GM12875 (cell line): Measurements from ENCODE around the gene HLA-E.
"Not testable (repeated sequence)": the region's sequence is repeated elsewhere in the genome, so short reads cannot be mapped to it uniquely, and the experiment has no call there.

ENCODE experiments used
- H3K4me3 ChIP-seq: one replicate; pipeline ENCODE4 v1.5.1; 2011; ENCODE audit warnings: low read depth, low read length, control low read depth
- CTCF ChIP-seq: IDR thresholded peaks from 2 replicates; pipeline ENCODE4 v1.5.1; 2011; ENCODE audit warnings: low read depth, mild to moderate bottlenecking, control low read depth, inconsistent platforms, low read length, moderate library complexity, borderline replicate concordance; ENCODE audit not compliant: insufficient read depth

HLA-E gene

GRCh38 chr6:30483677-30484279 is 5.5 kb upstream of the HLA-E start:
- TF ChIP-seq CTCF, result peak; percentile 36; the same call in 1 of the 2 replicates
- H3K4me3 ChIP-seq, result no peak overlapping the region

GRCh38 chr6:30485236-30485635 is 4.1 kb upstream of the HLA-E start:
- no peak overlapping the region for H3K4me3 ChIP-seq
- TF ChIP-seq CTCF, result no peak

GRCh38 chr6:30487926-30488325 is 1.4 kb upstream of the HLA-E start:
- no peak for TF ChIP-seq CTCF
- no peak overlapping the region for H3K4me3 ChIP-seq

- H3K4me3 ChIP-seq, result not testable (repeated sequence)
These were observed 620 bp upstream of the HLA-E start for GRCh38 chr6:30488697-30489080.

GRCh38 chr6:30490026-30490876 is 942 bp downstream of the HLA-E start:
- TF ChIP-seq CTCF, result no peak
- H3K4me3 ChIP-seq, result peak overlapping the region; percentile 82

GRCh38 chr6:30491291-30491953 is 2.1 kb downstream of the HLA-E start:
- peak overlapping the region; percentile 82 for H3K4me3 ChIP-seq

GRCh38 chr6:30491991-30492952 is 3.0 kb downstream of the HLA-E start:
- H3K4me3 ChIP-seq, result peak overlapping the region; percentile 7
- TF ChIP-seq CTCF, result no peak
